Stimulated activated CD8-positive, alpha-beta memory T cell treated with anti-CD3 and anti-CD28 coated beads, Interleukin-12 subunit alpha, Interleukin-12 subunit beta, amount 100 ng/mL, for 24 hours (primary cell): ENCODE data around the gene TAPBP.

Experiments used
- DNase-seq: peaks from one replicate; pipeline ENCODE4 v3.0.0-alpha.2; 2020; ENCODE audit errors: extremely low read depth

Gene TAPBP

DNA sequence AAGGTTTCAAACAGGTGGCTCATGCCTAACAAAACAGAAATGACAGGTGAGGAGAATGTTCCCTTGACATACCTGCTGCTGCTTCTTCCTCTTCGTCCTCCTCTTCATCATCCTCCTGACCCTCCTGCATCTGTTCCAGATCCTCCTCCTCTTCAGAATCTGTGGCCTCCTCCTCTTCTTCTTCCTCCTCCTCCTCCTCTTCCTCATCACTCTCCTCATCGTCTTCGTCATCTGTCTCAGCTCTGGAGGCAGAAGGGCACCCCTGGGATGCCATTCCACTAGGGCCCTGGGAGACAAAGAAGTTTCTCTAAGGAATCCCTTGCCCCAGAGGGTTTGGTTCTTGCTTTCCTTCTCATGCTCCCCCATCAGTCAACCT, 6.0 kb upstream of the TAPBP start:
- no peak for DNase-seq

- DNase-seq = no peak
Observed at GRCh38 chr6:33318426-33319073, 4.7 kb upstream of the TAPBP start.

GRCh38 chr6:33317669-33318425, 4.0 kb upstream of the TAPBP start, which contains the start of gene ZBTB22:
TSS of gene ZBTB22 (minus strand) at chr6:33317744. CDS start at chr6:33316916, 828 bp downstream.
- DNase-seq = peak; percentile 95

DNA sequence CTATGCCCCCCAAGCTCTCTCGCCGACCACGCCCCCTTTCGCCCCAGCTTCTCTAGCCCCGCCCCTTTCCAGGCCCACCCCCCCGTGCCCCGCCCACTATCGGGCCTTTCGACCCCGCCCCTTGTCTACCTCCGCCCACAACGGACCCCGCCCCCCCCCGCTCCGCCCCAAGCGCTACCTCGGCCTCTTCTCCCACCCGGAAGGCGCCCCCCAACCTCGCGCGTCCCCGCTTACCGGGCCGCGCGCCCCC, 3.5 kb upstream of the TAPBP start:
- DNase-seq = no peak

DNA sequence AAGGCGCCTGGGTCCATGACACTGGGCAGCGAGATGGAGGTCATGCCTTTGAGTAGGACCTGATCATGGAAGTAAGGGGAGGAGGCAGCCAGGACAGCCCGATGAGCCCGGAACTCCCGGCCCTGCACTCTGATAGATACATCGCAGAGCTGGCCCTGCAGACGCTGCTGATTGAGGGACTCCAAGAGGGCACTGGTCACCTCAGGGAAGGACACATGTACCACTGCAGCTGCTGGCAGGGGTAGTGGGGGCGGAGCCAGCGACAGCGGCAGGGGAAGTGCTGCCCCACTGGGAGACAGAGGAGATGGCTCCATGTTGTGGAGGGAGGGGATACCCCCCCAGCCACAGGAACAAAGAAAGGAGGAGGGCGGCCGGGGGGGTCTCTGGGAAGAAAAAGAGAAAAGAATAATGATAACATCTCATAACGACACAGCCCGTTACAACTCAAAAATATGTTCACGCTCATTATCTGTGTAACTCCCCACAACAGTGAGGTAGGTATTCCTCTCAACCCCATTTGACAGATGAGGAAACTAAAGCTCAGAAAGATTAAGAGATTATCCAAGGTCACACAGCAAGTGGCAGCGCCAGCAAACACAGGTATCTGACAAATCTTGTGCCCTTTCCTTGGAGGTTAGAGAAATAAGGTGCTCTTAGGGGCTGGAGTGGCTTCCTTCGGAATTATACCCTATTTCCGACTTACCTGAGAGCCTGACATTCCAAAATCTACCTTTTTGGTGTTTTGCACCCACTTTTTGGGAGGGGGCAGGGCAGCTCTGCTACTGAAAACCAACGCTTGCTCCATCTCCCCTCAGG, 2.9 kb upstream of the TAPBP start:
- no peak for DNase-seq

- no peak for DNase-seq
Observed at GRCh38 chr6:33315793-33316602, 2.1 kb upstream of the TAPBP start.

DNA sequence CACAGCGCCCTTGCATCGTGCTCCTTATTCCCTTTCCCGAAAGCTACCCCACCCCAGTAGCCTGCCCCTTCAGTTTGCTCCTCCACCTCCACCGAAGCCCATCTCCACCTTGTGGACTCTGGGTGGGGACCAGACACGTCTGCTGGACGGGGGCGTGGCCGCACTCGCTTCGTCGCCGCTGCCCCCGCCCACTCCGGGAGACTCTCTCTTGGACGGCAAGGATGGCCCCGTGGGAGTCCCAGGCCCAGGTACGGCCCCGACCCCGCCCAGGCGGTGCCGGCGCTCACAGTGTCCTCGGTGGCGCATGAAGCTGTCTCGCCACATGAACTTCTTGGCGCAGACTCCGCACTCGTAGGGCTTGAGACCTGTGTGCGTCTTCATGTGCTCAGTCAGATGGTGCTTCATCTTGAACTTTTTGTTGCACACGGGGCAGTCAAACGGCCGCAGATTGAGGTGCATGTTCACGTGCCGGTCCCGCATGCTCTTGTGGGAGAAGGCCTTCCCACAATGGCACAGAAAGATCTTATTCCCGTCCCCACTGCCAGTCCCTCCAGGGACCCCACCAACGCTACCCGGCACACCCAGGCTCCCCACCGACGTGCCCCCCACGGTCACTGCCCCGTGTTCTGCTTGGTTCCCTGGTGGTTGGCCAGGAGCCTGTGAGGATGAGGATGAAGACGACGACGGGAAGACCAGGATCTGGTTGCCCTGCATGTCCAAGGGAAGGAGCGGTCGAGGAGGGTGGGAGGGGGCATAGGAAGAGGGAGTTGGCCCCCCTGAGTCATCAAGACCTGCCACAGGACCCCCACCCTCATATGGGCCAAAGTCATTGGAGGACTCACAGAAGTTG, 1.3 kb upstream of the TAPBP start:
- DNase-seq = no peak

- no peak for DNase-seq
Observed at GRCh38 chr6:33314515-33314942, 651 bp upstream of the TAPBP start.

DNA sequence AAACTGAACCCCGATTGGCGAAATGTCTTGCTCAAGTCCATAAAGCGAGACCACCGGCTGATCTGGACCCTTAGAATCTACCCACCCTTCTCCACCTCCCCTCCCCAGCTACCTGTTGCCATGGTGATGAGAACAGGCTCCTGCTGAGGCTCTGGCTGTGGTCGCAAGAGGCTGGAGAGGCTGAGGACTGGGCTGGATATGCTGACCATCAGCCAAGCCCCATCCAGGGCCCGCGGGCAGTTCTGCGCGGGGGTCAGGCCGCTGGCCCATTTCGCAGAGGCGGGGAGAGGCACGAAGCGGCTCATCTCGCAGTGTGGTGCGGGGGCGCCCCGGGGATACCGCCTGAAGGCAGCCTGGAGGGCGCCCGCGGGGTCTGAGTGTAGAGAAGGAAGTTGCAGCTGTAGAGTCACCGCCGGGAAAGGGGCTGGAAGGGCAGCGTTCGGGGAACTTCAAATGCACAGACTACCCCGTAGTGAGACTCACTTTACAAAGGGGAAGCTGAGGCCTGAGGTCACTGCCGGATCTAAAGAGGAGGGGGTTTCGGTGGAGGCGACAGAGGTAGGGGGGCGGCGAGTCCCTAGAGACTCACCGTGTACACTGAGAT, 671 bp downstream of the TAPBP start:
- no peak for DNase-seq

- no peak for DNase-seq
Observed at GRCh38 chr6:33312361-33313104, 1.3 kb downstream of the TAPBP start.

DNA sequence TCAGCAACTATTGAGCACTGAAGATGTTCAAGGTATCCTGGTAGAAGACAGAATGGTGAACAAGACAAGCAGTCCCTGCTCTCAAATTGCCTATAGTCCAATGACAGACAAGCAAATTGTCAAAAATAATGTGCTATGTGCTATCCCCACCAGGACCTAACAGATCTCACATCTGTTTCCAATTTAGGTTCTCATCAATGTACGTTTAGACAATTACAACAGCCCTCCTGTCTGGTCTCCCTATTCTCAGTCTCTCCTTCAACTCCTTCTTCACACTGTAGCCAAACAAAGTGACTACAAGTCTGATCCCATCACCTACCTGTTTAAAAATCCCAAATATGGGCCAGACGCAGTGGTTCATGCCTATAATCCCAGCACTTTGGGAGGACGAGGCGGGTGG, 7.5 kb downstream of the TAPBP start:
- no peak for DNase-seq

GRCh38 chr6:33305052-33305451, 8.8 kb downstream of the TAPBP start:
- DNase-seq = no peak

DNA sequence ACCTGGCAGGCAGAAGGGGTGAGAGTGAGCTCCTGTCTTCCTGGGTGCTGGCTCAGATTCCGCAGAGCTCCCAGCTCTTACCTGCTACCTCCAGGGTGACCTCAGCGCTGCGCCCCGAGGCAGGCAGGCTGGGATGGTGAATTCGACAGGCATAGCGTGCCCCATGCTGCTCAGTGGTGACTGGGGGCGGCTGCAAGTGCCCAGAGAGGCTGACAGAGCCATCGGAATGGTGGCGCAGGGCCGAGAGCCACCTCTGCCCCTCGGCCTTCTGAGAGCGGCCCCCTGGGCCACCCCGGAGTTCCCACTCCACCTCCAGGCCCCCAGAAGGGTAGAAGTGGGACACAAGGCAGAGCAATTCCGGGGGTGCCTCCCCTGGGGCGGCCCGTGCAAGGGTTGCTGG, 9.7 kb downstream of the TAPBP start:
- DNase-seq = no peak

DNA sequence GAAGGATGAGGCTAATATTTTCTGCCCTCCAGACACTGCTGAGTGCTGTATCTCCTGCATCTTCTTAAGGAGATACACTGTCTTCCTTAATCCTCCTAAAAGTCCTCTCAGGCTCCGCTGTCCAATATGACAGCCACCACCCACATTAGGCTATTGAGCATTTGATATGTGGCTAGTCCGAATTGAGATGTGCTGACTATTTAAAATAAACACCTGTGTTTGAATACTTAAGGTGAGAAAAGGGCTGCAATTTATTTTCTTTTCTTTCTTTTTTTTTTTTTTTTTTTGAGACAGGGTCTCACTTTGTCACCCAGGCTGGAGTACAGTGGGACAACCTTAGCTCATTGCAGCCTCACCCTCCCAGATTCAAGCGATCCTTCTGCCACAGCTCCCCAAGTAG, 12.0 kb downstream of the TAPBP start:
- DNase-seq = no peak

DNA sequence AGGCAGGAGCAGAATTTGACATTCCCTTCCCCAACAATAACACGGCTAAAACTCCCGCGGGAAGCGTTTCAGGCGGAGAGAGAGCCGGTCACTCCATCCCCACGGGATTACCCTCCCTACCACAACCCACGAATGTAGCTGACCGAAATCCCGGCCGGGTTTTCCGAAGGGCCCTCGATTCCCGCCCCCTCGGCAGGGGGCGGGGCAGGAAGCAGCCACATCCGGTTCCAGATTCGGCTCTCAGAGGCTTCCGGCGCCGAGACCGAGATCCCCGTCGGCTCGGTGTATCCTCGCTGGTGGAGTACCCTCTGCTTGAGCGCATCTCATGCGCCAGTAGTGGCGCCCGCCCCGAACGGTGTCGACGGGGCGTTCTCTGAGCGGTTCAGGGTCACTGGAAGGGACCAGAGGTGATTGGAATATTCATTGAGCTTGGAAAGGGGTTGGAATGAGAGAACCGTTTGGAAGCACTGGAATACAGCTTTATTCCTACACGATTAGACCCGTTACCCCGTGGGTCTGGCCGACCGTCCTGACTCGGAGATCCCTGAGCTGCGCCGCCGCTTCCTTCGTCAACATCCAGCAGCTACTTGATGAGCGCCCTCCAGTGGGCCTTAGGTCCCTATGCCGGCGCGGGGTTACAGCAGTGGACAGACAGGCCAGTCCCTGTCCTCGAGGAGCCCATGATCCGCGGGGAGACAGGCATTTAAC, 14.5 kb downstream of the TAPBP start:
- DNase-seq = peak; percentile 87

DNA sequence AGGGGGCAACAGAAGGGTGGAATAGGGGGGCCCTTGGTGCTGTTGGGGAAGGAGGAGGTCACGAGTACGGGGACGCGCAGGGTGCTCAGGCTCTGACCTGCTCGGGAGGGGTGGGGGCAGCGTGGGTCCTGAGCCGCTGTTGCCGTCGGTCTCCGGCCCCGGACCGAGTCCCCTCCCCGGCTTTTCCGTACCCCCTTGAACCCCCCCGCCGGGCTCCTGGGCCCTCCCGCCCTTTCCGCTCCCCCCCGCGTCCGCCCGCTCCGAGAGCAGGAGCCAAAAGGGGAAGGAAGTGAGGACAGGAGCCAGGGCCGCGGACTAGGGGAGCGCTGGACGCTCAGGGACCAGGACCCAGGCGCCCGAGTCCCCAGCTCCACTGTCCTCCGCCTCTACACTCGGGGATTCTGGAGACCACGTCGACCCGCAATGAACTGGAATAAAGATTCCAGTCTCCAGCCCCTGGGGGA, 15.1 kb downstream of the TAPBP start, which contains the start of gene RGL2:
Gene RGL2, minus strand, starts transcription at position 170 of the 464 bp plus-strand sequence. CDS start 332 bp downstream, outside the sequence.
- no peak for DNase-seq

GRCh38 chr6:33297956-33298772, 15.7 kb downstream of the TAPBP start:
- no peak for DNase-seq

GRCh38 chr6:33297406-33297955, 16.4 kb downstream of the TAPBP start:
- no peak for DNase-seq
